ENCODE results near the gene MT1G. TPM values are rescaled to one million over a fixed set of nuclear protein-coding genes. Genes with fewer than 3 reads are reported as not detected.

Gene MT1G
- total RNA-seq, 2 donors from 2014 or later, result 34.7 TPM; not detected in 1

DNA sequence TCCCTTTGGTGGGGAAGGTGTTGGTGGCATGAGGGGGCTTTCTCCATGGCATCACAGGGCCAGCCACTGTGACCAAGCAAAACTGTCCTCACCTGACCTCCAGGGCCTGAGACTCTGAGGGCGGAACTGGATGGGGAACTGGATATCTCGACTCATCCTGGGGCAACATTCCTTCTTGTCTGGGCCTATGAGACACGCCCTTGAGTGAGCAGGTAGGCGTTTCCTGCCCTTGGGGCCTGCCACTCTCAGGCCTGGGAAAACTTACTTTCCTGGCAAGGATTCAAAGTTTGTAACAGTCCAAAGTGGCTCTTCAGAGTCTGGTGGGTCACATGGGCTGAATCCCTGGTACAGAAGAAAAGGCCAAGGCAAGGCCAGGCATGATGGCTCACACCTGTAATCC is 24.0 kb upstream of the MT1G start:
- H3K27me3 ChIP-seq (replicated peaks; ENCODE audit: insufficient read depth), result no peaks in the 10 kb centered on the region

GRCh38 chr16:56690420-56691122 is 22.7 kb upstream of the MT1G start:
- ATAC-seq (ENCODE audit: insufficient number of reproducible peaks, low FRiP score, low read depth), result no peak
- H3K36me3 ChIP-seq, result no peaks in the 10 kb centered on the region
- no peak overlapping the region for H3K4me3 ChIP-seq
- no peak for DNase-seq (ENCODE audit: low spot score)
- H3K27me3 ChIP-seq (replicated peaks; ENCODE audit: insufficient read depth), result no peaks in the 10 kb centered on the region
- peaks cover 3 to 7% of the 10 kb centered on the region in 2 donors for H3K4me1 ChIP-seq (ENCODE audit: control insufficient read depth in 1 of 2, low read depth in 2 of 2)
- H3K9me3 ChIP-seq, result no peaks in the 10 kb centered on the region
- no peak for TF ChIP-seq CTCF (IDR thresholded peaks at IDR 0.05)
- no peak overlapping the region for H3K27ac ChIP-seq

More for the DNA sequence above, 24.0 kb upstream of the MT1G start:
- Histone ChIP-seq H3K4me3 (no peak overlapping the region), H3K36me3 (no peaks in the 10 kb centered on the region), H3K9me3 (no peaks in the 10 kb centered on the region), H3K4me1 (ENCODE audit: control insufficient read depth in 1 of 2, low read depth in 2 of 2) (no peaks in the 10 kb centered on the region), H3K27ac (no peak overlapping the region)
- DNase-seq (ENCODE audit: low spot score), result no peak
- no peak for TF ChIP-seq CTCF (IDR thresholded peaks at IDR 0.05)
- no peak for ATAC-seq (ENCODE audit: insufficient number of reproducible peaks, low FRiP score, low read depth)

- no peak for TF ChIP-seq CTCF (IDR thresholded peaks at IDR 0.05)
- ATAC-seq (ENCODE audit: insufficient number of reproducible peaks, low FRiP score, low read depth), result no peak
- H3K4me3 ChIP-seq, result no peak overlapping the region
- H3K27ac ChIP-seq, result no peak overlapping the region
- no peak for DNase-seq (ENCODE audit: low spot score)
- H3K27me3 ChIP-seq (replicated peaks; ENCODE audit: insufficient read depth), result no peaks in the 10 kb centered on the region
- H3K36me3 ChIP-seq, result no peaks in the 10 kb centered on the region
- H3K9me3 ChIP-seq, result no peaks in the 10 kb centered on the region
- H3K4me1 ChIP-seq (ENCODE audit: control insufficient read depth in 1 of 2, low read depth in 2 of 2), result peaks cover 13 to 19% of the 10 kb centered on the region in 2 donors
Observed at GRCh38 chr16:56689171-56689570, 21.3 kb upstream of the MT1G start.

DNA sequence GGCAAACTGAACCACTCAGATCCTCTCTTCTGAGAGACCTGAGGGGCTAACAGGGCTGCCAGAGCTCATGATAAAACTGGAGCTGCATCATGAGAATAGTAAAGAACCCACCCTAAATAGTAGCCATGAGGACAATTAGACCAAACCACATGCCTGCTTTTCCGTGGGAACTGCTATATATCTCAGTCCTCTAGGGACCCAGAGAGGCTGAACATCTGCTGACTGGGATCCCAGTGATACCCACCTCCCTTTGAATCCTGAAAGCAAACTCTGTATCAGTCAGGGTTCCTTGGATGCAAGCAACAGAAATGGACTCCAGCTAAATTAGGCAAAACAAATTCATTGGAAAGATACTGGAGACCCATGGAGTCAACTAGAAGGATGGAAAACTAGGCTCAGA is 20.9 kb upstream of the MT1G start:
- Histone ChIP-seq H3K4me1 (ENCODE audit: control insufficient read depth in 1 of 2, low read depth in 2 of 2) (peaks cover 15 to 23% of the 10 kb centered on the region in 2 donors), H3K36me3 (no peaks in the 10 kb centered on the region), H3K4me3 (no peak overlapping the region), H3K27ac (no peak overlapping the region), H3K9me3 (no peaks in the 10 kb centered on the region), H3K27me3 (replicated peaks; ENCODE audit: insufficient read depth) (no peaks in the 10 kb centered on the region)
- DNase-seq (ENCODE audit: low spot score) (no peak), ATAC-seq (ENCODE audit: insufficient number of reproducible peaks, low FRiP score, low read depth) (no peak)
- TF ChIP-seq CTCF (IDR thresholded peaks at IDR 0.05), result no peak

DNA sequence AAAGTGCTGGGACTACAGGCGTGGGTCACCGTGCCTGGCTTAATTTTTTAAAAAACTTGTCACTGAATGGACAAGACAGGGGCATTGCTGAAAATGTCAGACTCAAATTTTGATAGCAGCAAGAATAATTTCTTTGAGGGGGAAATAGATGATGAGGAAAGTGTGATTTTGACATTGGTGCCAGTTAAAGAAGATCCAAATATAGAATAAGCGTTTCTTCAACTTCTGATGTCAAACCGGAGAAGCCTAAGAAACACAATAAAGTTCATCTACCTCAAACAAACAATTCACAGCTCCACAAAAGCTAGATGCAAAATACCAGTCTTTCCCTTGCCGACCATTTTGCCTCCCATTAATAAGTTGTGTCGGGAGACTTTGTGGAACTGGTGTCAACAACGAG is 18.9 kb upstream of the MT1G start:
- H3K27ac ChIP-seq, result no peak overlapping the region
- no peaks in the 10 kb centered on the region for H3K9me3 ChIP-seq
- no peaks in the 10 kb centered on the region for H3K27me3 ChIP-seq (replicated peaks; ENCODE audit: insufficient read depth)
- no peak for DNase-seq (ENCODE audit: low spot score)
- H3K36me3 ChIP-seq, result no peaks in the 10 kb centered on the region
- no peak overlapping the region for H3K4me3 ChIP-seq
- TF ChIP-seq CTCF (IDR thresholded peaks at IDR 0.05), result no peak
- H3K4me1 ChIP-seq (ENCODE audit: control insufficient read depth in 1 of 2, low read depth in 2 of 2), result peaks cover 18 to 29% of the 10 kb centered on the region in 2 donors
- no peak for ATAC-seq (ENCODE audit: insufficient number of reproducible peaks, low FRiP score, low read depth)

All from thoracic aorta (tissue), 2 donors.